K562 (cell line): Measurements from ENCODE around the gene ABCC1. TPM values are rescaled to one million over a fixed set of nuclear protein-coding genes. Genes with fewer than 3 reads are reported as not detected.

Experiments
- ATAC-seq: fragments of 200-7000 bp; cut with Tn5 transposase; 3 replicates; pipeline ENCODE4 v1.9.1; 2020; ENCODE audit warnings: moderate library complexity
- BruUV-seq: library from RNA; stranded (reverse); fragments of 400-500 nt; replicated peaks from 2 replicates; lab custom pipeline; 2021; lab: Mats Ljungman, UMichigan
- CTCF ChIA-PET: fragments of 300-600 bp; formaldehyde crosslinking; extraction: SDS; loops from one replicate; lab custom pipeline; 2021; ENCODE audit warnings: low intra/inter-chr PET ratio; lab: Yijun Ruan, JAX
- POLR2A ChIA-PET: fragments of 300-600, 350-650 bp; sonication (Branson Sonifier 250); formaldehyde crosslinking; extraction: SDS; loops from one replicate; lab custom pipeline; 2021; ENCODE audit warnings: antibody characterized with exemption, inconsistent platforms; lab: Yijun Ruan, JAX
- DNase-seq, 4 experiments: peaks; one replicate each; pipeline versions ENCODE4 v3.0.0 to v3.0.0-alpha.2; 2011 to 2018; ENCODE audit warnings: low spot score in 3 of 4, mixed read lengths in 3 of 4; ENCODE audit errors: extremely low read depth in 1 of 4
- FAIRE-seq: peaks from 2 replicates; lab custom pipeline; 2011; peaks lifted over from hg19 to GRCh38; lab: Jason Lieb, UNC
- H2AFZ ChIP-seq: 2 replicates; pipeline ENCODE4 v1.6.0; 2011; ENCODE audit warnings: low read depth, low read length, control low read depth, inconsistent platforms
- H3K27ac ChIP-seq: fragments of 200-600 bp; 3 replicates; pipeline ENCODE4 v1.8.0; 2011; ENCODE audit warnings: low read depth, mild to moderate bottlenecking, control low read depth, inconsistent platforms, low read length, moderate library complexity, mixed read lengths; ENCODE audit errors: extremely low read depth
- H3K27me3 ChIP-seq, 2 experiments: fragments of 300-600 bp in 1 of 2; 2 replicates in 1 of 2; 3 replicates in 1 of 2; pipeline versions ENCODE4 v1.6.0 to v1.8.0; 2011; ENCODE audit warnings: inconsistent platforms in 2 of 2, low read length in 2 of 2, mild to moderate bottlenecking in 1 of 2, mixed read lengths in 1 of 2, moderate library complexity in 1 of 2; ENCODE audit not compliant: control insufficient read depth in 2 of 2, insufficient read depth in 2 of 2
- H3K36me3 ChIP-seq: fragments of 300-600 bp; 3 replicates; pipeline ENCODE4 v1.8.0; 2011; ENCODE audit warnings: mild to moderate bottlenecking, low read length, inconsistent platforms; ENCODE audit not compliant: control insufficient read depth, insufficient read depth
- H3K4me1 ChIP-seq, 2 experiments: fragments of 200-600 bp in 1 of 2; replicated peaks in 1 of 2; 2 replicates in 1 of 2; 3 replicates in 1 of 2; pipeline versions ENCODE4 v1.5.1 to v1.8.0; 2011; ENCODE audit warnings: inconsistent platforms in 2 of 2, low read length in 2 of 2, mild to moderate bottlenecking in 1 of 2, mixed read lengths in 1 of 2, moderate library complexity in 1 of 2; ENCODE audit not compliant: control insufficient read depth in 2 of 2, insufficient read depth in 2 of 2
- H3K4me2 ChIP-seq: 2 replicates; pipeline ENCODE4 v1.6.1; 2011; ENCODE audit warnings: low read length, control low read depth, inconsistent platforms, mixed read lengths; ENCODE audit not compliant: insufficient read depth
- H3K4me3 ChIP-seq: fragments of 200-600 bp; sonication (generic), shearing (Covaris generic); 2 replicates; pipeline ENCODE4 v1.5.1; 2016; ENCODE audit warnings: control low read depth, inconsistent platforms
- H3K79me2 ChIP-seq: fragments of 200-600 bp; 3 replicates; pipeline ENCODE4 v1.8.0; 2011; ENCODE audit warnings: low read length, inconsistent platforms; ENCODE audit not compliant: control insufficient read depth, insufficient read depth
- H3K9ac ChIP-seq, 2 experiments: 2 replicates each; pipeline versions ENCODE4 v1.6.0 to v1.6.1; 2011; ENCODE audit warnings: low read depth in 2 of 2, low read length in 2 of 2, control low read depth in 1 of 2, inconsistent platforms in 1 of 2, mild to moderate bottlenecking in 1 of 2, mixed read lengths in 1 of 2; ENCODE audit not compliant: insufficient read depth in 1 of 2
- H3K9me1 ChIP-seq: one replicate; pipeline ENCODE4 v1.6.0; 2011; ENCODE audit warnings: inconsistent platforms, mild to moderate bottlenecking, low read length, moderate library complexity; ENCODE audit not compliant: control insufficient read depth, insufficient read depth
- H3K9me3 ChIP-seq: replicated peaks from 2 replicates; pipeline ENCODE4 v1.5.1; 2011; ENCODE audit warnings: low read depth, low read length, inconsistent platforms; ENCODE audit not compliant: control insufficient read depth, insufficient read depth
- H4K20me1 ChIP-seq: replicated peaks from 2 replicates; pipeline ENCODE4 v1.6.1; 2011; ENCODE audit warnings: low read length, inconsistent platforms, mixed read lengths; ENCODE audit not compliant: control insufficient read depth, insufficient read depth
- ILK ChIP-seq: fragments of 450-650 bp; IDR thresholded peaks from 2 replicates; pipeline ENCODE4 v1.6.1; 2016; ENCODE audit warnings: missing genetic modification characterization, low read depth, mild to moderate bottlenecking, missing compliant biosample characterization, moderate library complexity, borderline replicate concordance
- ZNF785 ChIP-seq: fragments of 250-450 bp; sonication (Bioruptor Pico); IDR thresholded peaks from 2 replicates; pipeline ENCODE4 v1.4.0; 2020; ENCODE audit warnings: mild to moderate bottlenecking
- WGBS: fragments of 100-300 bp; shearing (Covaris generic); methylation state at CpG from one replicate; pipeline ENCODE4 v1.1.6; 2016; ENCODE audit warnings: low coverage, mixed read lengths; ENCODE audit not compliant: insufficient coverage; ENCODE audit errors: missing lambda C conversion rate; 5-methylcytosine and 5-hydroxymethylcytosine counted together
- in situ Hi-C: fragments of 300-500 bp; cut with MboI; formaldehyde crosslinking; loops from 4 replicates; pipeline ENCODE4 v1.15.0; 2018; ENCODE audit warnings: inconsistent platforms, mixed read lengths
- intact Hi-C: fragments of 100-400 bp; cut with micrococcal nuclease; formaldehyde crosslinking; loops from 2 replicates; pipeline ENCODE4 v1.14.2; 2022
- polyA plus RNA-seq, 8 experiments: library from polyadenylated mRNA; depleted of rRNA in 4 of 8; stranded (reverse) in 5 of 8; unstranded in 3 of 8; fragments of >200 nt; fragmentation: Nextera tagmentation in 2 of 8; fragmentation: Illumina TruSeq in 1 of 8; extraction: Ambion mirVana in 2 of 8; extraction: Trizol in 1 of 8; gene quantifications; 2 replicates each; pipeline versions ENCODE4 v1.2.1 to v1.2.3, GENCODE V29; 2011 to 2014; ENCODE audit warnings: inconsistent platforms in 1 of 8, missing spikeins in 1 of 8
- total RNA-seq, 7 experiments: library from RNA; depleted of rRNA in 6 of 7; stranded (reverse); fragments of >200 nt in 6 of 7; fragmentation: Illumina TruSeq in 2 of 7; extraction: Trizol in 2 of 7; gene quantifications; 2 replicates each; pipeline versions ENCODE4 v1.2.1 to v1.2.3, GENCODE V29; 2011 to 2021; ENCODE audit warnings: low replicate concordance in 1 of 7
- TF ChIP-seq, protein P1 (sequence below), 2 experiments: fragments of 450-650 bp in 1 of 2; sonication (generic) in 1 of 2; formaldehyde crosslinking in 1 of 2; IDR thresholded peaks; 2 replicates each; pipeline versions ENCODE4 v1.7.1 to v1.9.0; 2016 to 2022; ENCODE audit warnings: inconsistent platforms in 1 of 2, mild to moderate bottlenecking in 1 of 2, missing genetic modification reagents in 1 of 2

The ABCC1 gene
- total and polyA plus RNA-seq, 9 of the 15 experiments (the other 6 are each of a cell fraction or from before 2014, with no cell fraction given): 3.9 to 41.6 (median 10.0) TPM

DNA sequence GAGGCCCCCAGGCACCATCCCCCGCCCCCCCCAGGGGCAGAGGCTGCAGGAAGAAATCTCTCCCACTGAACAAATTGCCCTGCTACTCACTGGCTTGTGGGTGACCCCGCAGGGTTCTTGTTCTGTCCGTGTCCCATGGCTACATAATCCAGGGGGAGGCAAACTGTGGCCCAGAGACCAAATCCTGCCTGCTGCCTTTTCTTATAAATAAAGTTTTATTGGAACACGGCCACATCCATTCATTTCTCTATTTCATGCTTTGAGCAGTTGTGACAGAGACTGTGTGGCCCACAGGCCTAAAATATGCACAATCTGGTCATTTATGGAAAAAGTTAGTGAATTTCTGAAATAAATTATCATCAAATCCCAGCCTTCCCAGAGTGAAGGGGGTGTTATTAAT is 235.7 kb downstream of the ABCC1 start:
- Histone ChIP-seq H3K9ac (no peak overlapping the region), H4K20me1 (0 out of 2 replicates have a peak, but pooled peaks cover 4% of the 10 kb centered on the region), H3K27me3 (peaks cover 0 to 25% of the 10 kb centered on the region in 2 experiments; a peak in 3 of 5 replicates), H3K4me1 (peaks cover 8 to 22% of the 10 kb centered on the region in 2 experiments; a peak in 4 of 5 replicates), H3K4me2 (no peak overlapping the region), H3K79me2 (no peaks in the 10 kb centered on the region), H3K9me3 (no peaks in the 10 kb centered on the region), H3K27ac (no peak overlapping the region), H3K4me3 (no peak overlapping the region), H3K9me1 (no peaks in the 10 kb centered on the region), H2AFZ (no peak overlapping the region), H3K36me3 (no peaks in the 10 kb centered on the region)
- WGBS: 0% methylated on average over 4 of the region's 4 CpGs
- no TSS peak for BruUV-seq
- no peak for DNase-seq
- CTCF ChIA-PET: no interaction called here
- in situ Hi-C loops (no loop called here), intact Hi-C loops (no loop called here)
- TF ChIP-seq, protein P1, sequence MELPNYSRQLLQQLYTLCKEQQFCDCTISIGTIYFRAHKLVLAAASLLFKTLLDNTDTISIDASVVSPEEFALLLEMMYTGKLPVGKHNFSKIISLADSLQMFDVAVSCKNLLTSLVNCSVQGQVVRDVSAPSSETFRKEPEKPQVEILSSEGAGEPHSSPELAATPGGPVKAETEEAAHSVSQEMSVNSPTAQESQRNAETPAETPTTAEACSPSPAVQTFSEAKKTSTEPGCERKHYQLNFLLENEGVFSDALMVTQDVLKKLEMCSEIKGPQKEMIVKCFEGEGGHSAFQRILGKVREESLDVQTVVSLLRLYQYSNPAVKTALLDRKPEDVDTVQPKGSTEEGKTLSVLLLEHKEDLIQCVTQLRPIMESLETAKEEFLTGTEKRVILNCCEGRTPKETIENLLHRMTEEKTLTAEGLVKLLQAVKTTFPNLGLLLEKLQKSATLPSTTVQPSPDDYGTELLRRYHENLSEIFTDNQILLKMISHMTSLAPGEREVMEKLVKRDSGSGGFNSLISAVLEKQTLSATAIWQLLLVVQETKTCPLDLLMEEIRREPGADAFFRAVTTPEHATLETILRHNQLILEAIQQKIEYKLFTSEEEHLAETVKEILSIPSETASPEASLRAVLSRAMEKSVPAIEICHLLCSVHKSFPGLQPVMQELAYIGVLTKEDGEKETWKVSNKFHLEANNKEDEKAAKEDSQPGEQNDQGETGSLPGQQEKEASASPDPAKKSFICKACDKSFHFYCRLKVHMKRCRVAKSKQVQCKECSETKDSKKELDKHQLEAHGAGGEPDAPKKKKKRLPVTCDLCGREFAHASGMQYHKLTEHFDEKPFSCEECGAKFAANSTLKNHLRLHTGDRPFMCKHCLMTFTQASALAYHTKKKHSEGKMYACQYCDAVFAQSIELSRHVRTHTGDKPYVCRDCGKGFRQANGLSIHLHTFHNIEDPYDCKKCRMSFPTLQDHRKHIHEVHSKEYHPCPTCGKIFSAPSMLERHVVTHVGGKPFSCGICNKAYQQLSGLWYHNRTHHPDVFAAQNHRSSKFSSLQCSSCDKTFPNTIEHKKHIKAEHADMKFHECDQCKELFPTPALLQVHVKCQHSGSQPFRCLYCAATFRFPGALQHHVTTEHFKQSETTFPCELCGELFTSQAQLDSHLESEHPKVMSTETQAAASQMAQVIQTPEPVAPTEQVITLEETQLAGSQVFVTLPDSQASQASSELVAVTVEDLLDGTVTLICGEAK (IDR thresholded peaks at IDR 0.05): peak; percentile 91
- TF ChIP-seq, protein P1 (CRISPR knock-in tag; IDR thresholded peaks at IDR 0.05): peak; percentile 88
- no peak for TF ChIP-seq ILK (tag)
- no peak for TF ChIP-seq ZNF785 (CRISPR knock-in tag)
- POLR2A ChIA-PET: no interaction called here
- no peak for ATAC-seq
- no peak for FAIRE-seq
